K562 treated with DMSO at 1 percent for 24 hours (cell line): ENCODE measurements around the gene MARVELD2. TPM values are rescaled to one million over a fixed set of nuclear protein-coding genes. Genes with fewer than 3 reads are reported as not detected.

Experiments
- total RNA-seq: library from RNA; unstranded; fragments of 300-600 nt; gene quantifications from 2 replicates; pipeline ENCODE4 v1.2.3, GENCODE V29; 2022; ENCODE audit warnings: low read depth; ENCODE audit not compliant: insufficient read depth

The MARVELD2 gene
- 0.08 TPM in 1 of 2 replicates, not detected in the other for total RNA-seq

GRCh38 chr5:69414885-69415583 is at the start of gene MARVELD2:
MARVELD2 (plus strand) TSS chr5:69415116; CDS start chr5:69419386, 4,270 bp downstream.

GRCh38 chr5:69369340-69370121 is 45.4 kb upstream of the MARVELD2 start, which contains the start of the genes AK6, RAD17 and TAF9:
AK6 (minus strand) TSS chr5:69369520; CDS start chr5:69369490, 30 bp downstream.
RAD17 (plus strand) TSS chr5:69369818; CDS start chr5:69372209, 2,391 bp downstream.
TAF9 (minus strand) TSS chr5:69369520; CDS start chr5:69365737, 3,783 bp downstream.

GRCh38 chr5:69492391-69492922 is 77.5 kb downstream of the MARVELD2 start, which contains the start of gene OCLN:
OCLN (plus strand) TSS chr5:69492790; CDS start chr5:69504245, 11,455 bp downstream.

Other genes starting within 250 kb of the MARVELD2 start
- 128 and 161 TPM in 2 replicates for gene CCNB1, start 248.0 kb upstream of the MARVELD2 start, total RNA-seq
- gene CENPH, start 225.5 kb upstream of the MARVELD2 start, total RNA-seq, result 70.6 and 72.5 TPM in 2 replicates
- 22.8 and 31.3 TPM in 2 replicates for gene CDK7, start 180.2 kb upstream of the MARVELD2 start, total RNA-seq
- 4.4 and 4.9 TPM in 2 replicates for gene CCDC125, start 82.3 kb upstream of the MARVELD2 start, total RNA-seq
- gene AK6, start 45.6 kb upstream of the MARVELD2 start, total RNA-seq, result 25.5 and 30.9 TPM in 2 replicates
- 77.3 and 85.9 TPM in 2 replicates for gene TAF9, start 45.6 kb upstream of the MARVELD2 start, total RNA-seq
- 15.0 and 15.6 TPM in 2 replicates for gene RAD17, start 45.3 kb upstream of the MARVELD2 start, total RNA-seq
- not detected in 2 replicates for gene OCLN, start 77.7 kb downstream of the MARVELD2 start, total RNA-seq
- gene GTF2H2C, start 145.1 kb downstream of the MARVELD2 start, total RNA-seq, result 21.8 and 23.0 TPM in 2 replicates